HEK293 (cell line): ENCODE measurements around the gene NFATC2IP.
"Not testable (repeated sequence)": the region's sequence is repeated elsewhere in the genome, so short reads cannot be mapped to it uniquely, and the experiment has no call there.

Source experiments
- CTCF ChIA-PET: fragments of 350-600 bp; formaldehyde crosslinking; extraction: SDS; loops from one replicate; lab custom pipeline; 2021; ENCODE audit warnings: antibody characterized with exemption; lab: Yijun Ruan, JAX
- POLR2A ChIA-PET: fragments of 300-600 bp; formaldehyde crosslinking; extraction: SDS; loops from one replicate; lab custom pipeline; 2020; ENCODE audit warnings: antibody characterized with exemption, inconsistent platforms; lab: Yijun Ruan, JAX
- H3K27ac ChIP-seq: fragments of 200-500 bp; sonication (Bioruptor generic); 2 replicates; pipeline ENCODE4 v1.5.1; 2014; ENCODE audit warnings: low read depth, low read length, control low read depth, inconsistent platforms; ENCODE audit errors: extremely low read depth
- H3K36me3 ChIP-seq, 2 experiments: fragments of 200-500 bp in 1 of 2; sonication (Bioruptor generic) in 1 of 2; 1 replicate in 1 of 2; 2 replicates in 1 of 2; pipeline ENCODE4 v1.5.1; 2014 to 2017; ENCODE audit warnings: inconsistent platforms in 2 of 2, low read length in 2 of 2; ENCODE audit not compliant: control insufficient read depth in 2 of 2, insufficient read depth in 1 of 2
- H3K4me1 ChIP-seq: fragments of 200-500 bp; sonication (Bioruptor generic); 2 replicates; pipeline ENCODE4 v1.5.1; 2014; ENCODE audit warnings: mild to moderate bottlenecking, low read length, inconsistent platforms; ENCODE audit not compliant: control insufficient read depth, insufficient read depth
- H3K4me3 ChIP-seq: 2 replicates; pipeline ENCODE4 v1.5.1; 2011; ENCODE audit warnings: low read depth, mild to moderate bottlenecking, control low read depth, low read length, moderate library complexity
- H3K9me3 ChIP-seq: fragments of 200-500 bp; sonication (Bioruptor generic); 2 replicates; pipeline ENCODE4 v1.5.1; 2014; ENCODE audit warnings: low read depth, low read length, inconsistent platforms; ENCODE audit not compliant: control insufficient read depth, insufficient read depth
- KLF7 ChIP-seq: fragments of 450-650 bp; formaldehyde crosslinking; IDR thresholded peaks from 2 replicates; pipeline ENCODE4 v1.5.1; 2016; ENCODE audit warnings: missing biosample characterization, missing genetic modification characterization, borderline replicate concordance
- KLF9 ChIP-seq: fragments of 450-650 bp; formaldehyde crosslinking; IDR thresholded peaks from 2 replicates; pipeline ENCODE4 v1.5.1; 2016; ENCODE audit warnings: missing biosample characterization, missing genetic modification characterization, low read depth
- MZF1 ChIP-seq: fragments of 450-650 bp; formaldehyde crosslinking; IDR thresholded peaks from 2 replicates; pipeline ENCODE4 v1.5.1; 2017; ENCODE audit warnings: missing biosample characterization, missing genetic modification characterization, borderline replicate concordance
- PRDM1 ChIP-seq: fragments of 450-650 bp; formaldehyde crosslinking; IDR thresholded peaks from 2 replicates; pipeline ENCODE4; 2016; ENCODE audit warnings: missing biosample characterization, missing genetic modification characterization
- YY1 ChIP-seq: fragments of 450-650 bp; formaldehyde crosslinking; IDR thresholded peaks from 2 replicates; pipeline ENCODE4 v1.5.1; 2018; ENCODE audit warnings: missing biosample characterization, missing genetic modification characterization
- ZBTB7A ChIP-seq: fragments of 450-650 bp; formaldehyde crosslinking; IDR thresholded peaks from 2 replicates; pipeline ENCODE4 v1.5.1; 2016; ENCODE audit warnings: low read depth, missing biosample characterization, missing genetic modification characterization
- ZEB2 ChIP-seq: fragments of 450-650 bp; formaldehyde crosslinking; IDR thresholded peaks from 2 replicates; pipeline ENCODE4 v1.5.1; 2016; ENCODE audit warnings: missing biosample characterization, missing genetic modification characterization
- ZNF132 ChIP-seq: fragments of 450-650 bp; formaldehyde crosslinking; IDR thresholded peaks from 2 replicates; pipeline ENCODE4 v1.5.1; 2017; ENCODE audit warnings: missing biosample characterization, missing genetic modification characterization, borderline replicate concordance
- ZNF133 ChIP-seq: fragments of 450-650 bp; formaldehyde crosslinking; IDR thresholded peaks from 2 replicates; pipeline ENCODE4 v1.5.1; 2016; ENCODE audit warnings: missing biosample characterization, missing genetic modification characterization
- ZNF138 ChIP-seq: fragments of 450-650 bp; formaldehyde crosslinking; IDR thresholded peaks from 2 replicates; pipeline ENCODE4 v1.5.1; 2016; ENCODE audit warnings: missing biosample characterization, missing genetic modification characterization, borderline replicate concordance
- ZNF140 ChIP-seq: fragments of 450-650 bp; formaldehyde crosslinking; IDR thresholded peaks from 2 replicates; pipeline ENCODE4 v1.5.1; 2016; ENCODE audit warnings: missing biosample characterization, missing genetic modification characterization
- ZNF175 ChIP-seq: fragments of 450-650 bp; formaldehyde crosslinking; IDR thresholded peaks from 2 replicates; pipeline ENCODE4 v1.5.1; 2016; ENCODE audit warnings: missing biosample characterization, missing genetic modification characterization
- ZNF274 ChIP-seq, 2 experiments: fragments of 200-500 bp in 1 of 2; fragments of 450-650 bp in 1 of 2; sonication (Bioruptor generic) in 1 of 2; formaldehyde crosslinking in 1 of 2; IDR thresholded peaks; 2 replicates each; pipeline versions ENCODE4 v1.5.1 to v1.6.1; 2014 to 2016; ENCODE audit warnings: borderline replicate concordance in 1 of 2, inconsistent platforms in 1 of 2, low read length in 1 of 2, missing biosample characterization in 1 of 2, missing genetic modification characterization in 1 of 2
- ZNF302 ChIP-seq: fragments of 450-650 bp; formaldehyde crosslinking; IDR thresholded peaks from 2 replicates; pipeline ENCODE4 v1.5.1; 2016; ENCODE audit warnings: missing biosample characterization, missing genetic modification characterization, low read depth
- ZNF354C ChIP-seq: fragments of 450-650 bp; formaldehyde crosslinking; IDR thresholded peaks from 2 replicates; pipeline ENCODE4 v1.5.1; 2016; ENCODE audit warnings: missing biosample characterization, missing genetic modification characterization, low read depth, borderline replicate concordance
- ZNF404 ChIP-seq: fragments of 450-650 bp; formaldehyde crosslinking; IDR thresholded peaks from 2 replicates; pipeline ENCODE4 v1.5.1; 2017; ENCODE audit warnings: missing biosample characterization, missing genetic modification characterization
- ZNF623 ChIP-seq: fragments of 450-650 bp; formaldehyde crosslinking; IDR thresholded peaks from 2 replicates; pipeline ENCODE4 v1.5.1; 2016; ENCODE audit warnings: missing biosample characterization, missing genetic modification characterization
- ZNF660 ChIP-seq: fragments of 450-650 bp; IDR thresholded peaks from 2 replicates; pipeline ENCODE4 v1.5.1; 2018; ENCODE audit warnings: missing biosample characterization, mild to moderate bottlenecking, missing genetic modification characterization
- ZNF664 ChIP-seq: fragments of 450-650 bp; formaldehyde crosslinking; IDR thresholded peaks from 2 replicates; pipeline ENCODE4 v1.5.1; 2016; ENCODE audit warnings: missing biosample characterization, missing genetic modification characterization
- ZNF701 ChIP-seq: fragments of 450-650 bp; formaldehyde crosslinking; IDR thresholded peaks from 2 replicates; pipeline ENCODE4 v1.5.1; 2016; ENCODE audit warnings: missing biosample characterization, missing genetic modification characterization
- ZNF768 ChIP-seq: fragments of 450-650 bp; formaldehyde crosslinking; IDR thresholded peaks from 2 replicates; pipeline ENCODE4 v1.5.1; 2018; ENCODE audit warnings: missing biosample characterization, mild to moderate bottlenecking, missing genetic modification characterization
- ZNF785 ChIP-seq: fragments of 450-650 bp; formaldehyde crosslinking; IDR thresholded peaks from 2 replicates; pipeline ENCODE4 v1.5.1; 2016; ENCODE audit warnings: missing biosample characterization, missing genetic modification characterization

Gene NFATC2IP

GRCh38 chr16:28937222-28937876 lies 13.4 kb upstream of the NFATC2IP start:
- ChIA-PET POLR2A (no interaction called here), CTCF (interaction anchor here (0.6 to 0.7 kb wide), 3 partner anchors 18 to 40 kb away, joined by 3 to 4 read pairs (median 3); no protein-coding TSS in a partner anchor)
- Histone ChIP-seq H3K36me3 (no peaks in the 10 kb centered on the region), H3K27ac (no peak overlapping the region), H3K4me3 (no peak overlapping the region), H3K4me1 (no peaks in the 10 kb centered on the region), H3K9me3 (no peaks in the 10 kb centered on the region)
- no peak for TF ChIP-seq ZNF785 (tag by site-specific recombination)
- TF ChIP-seq ZNF623 (tag by site-specific recombination), result no peak
- TF ChIP-seq ZNF140, result no peak
- TF ChIP-seq ZNF701 (tag by site-specific recombination), result no peak
- TF ChIP-seq ZNF354C (tag by site-specific recombination), result no peak
- TF ChIP-seq MZF1 (tag by site-specific recombination), result no peak
- TF ChIP-seq ZNF302 (tag by site-specific recombination), result no peak
- no peak for TF ChIP-seq KLF9
- no peak for TF ChIP-seq ZNF660 (tag by site-specific recombination)
- no peak for TF ChIP-seq KLF7 (tag by site-specific recombination)
- TF ChIP-seq ZNF132 (tag by site-specific recombination), result no peak
- no peak for TF ChIP-seq ZBTB7A

- POLR2A ChIA-PET, result no interaction called here
- no peak overlapping the region for H3K27ac ChIP-seq
- H3K9me3 ChIP-seq, result no peaks in the 10 kb centered on the region
- no peaks in the 10 kb centered on the region for H3K36me3 ChIP-seq
- CTCF ChIA-PET, result no interaction called here
- TF ChIP-seq ZEB2 (0 out of 2 replicates have a peak, but pooled peaks have one; percentile 34), ZNF133 (tag by site-specific recombination) (no peak)
- TF ChIP-seq, all 188 proteins: peak for 1
- Histone ChIP-seq H3K4me1 (no peaks in the 10 kb centered on the region), H3K4me3 (no peak overlapping the region)
Observed at GRCh38 chr16:28938721-28939120, 12.0 kb upstream of the NFATC2IP start.

GRCh38 chr16:28939825-28940224 lies 10.9 kb upstream of the NFATC2IP start:
- H3K9me3 ChIP-seq, POLR2A ChIA-PET, H3K4me3 ChIP-seq, H3K4me1 ChIP-seq, H3K36me3 ChIP-seq, H3K27ac ChIP-seq: not testable (repeated sequence)
- TF ChIP-seq ZNF664 (tag by site-specific recombination), result peak; percentile 94
- CTCF ChIA-PET, result interaction anchor here (0.6 kb wide), 4 partner anchors 25 to 96 kb away, joined by 3 read pairs; no protein-coding TSS in a partner anchor

- Histone ChIP-seq H3K4me3 (no peak overlapping the region), H3K4me1 (no peaks in the 10 kb centered on the region), H3K27ac (no peak overlapping the region), H3K9me3 (no peaks in the 10 kb centered on the region), H3K36me3 (no peaks in the 10 kb centered on the region)
- no peak for TF ChIP-seq PRDM1
- TF ChIP-seq ZNF768 (tag by site-specific recombination), result no peak
- no peak for TF ChIP-seq ZNF175 (tag by site-specific recombination)
- TF ChIP-seq YY1 (tag by site-specific recombination), result no peak
- no peak for TF ChIP-seq ZNF138
- TF ChIP-seq ZNF274 (IDR thresholded peaks at IDR 0.05; ENCODE audit: low read length), result no peak
- no peak for TF ChIP-seq ZNF274 (tag by site-specific recombination; IDR thresholded peaks at IDR 0.05; ENCODE audit: borderline replicate concordance)
- no peak for TF ChIP-seq ZNF404 (tag by site-specific recombination)
- ChIA-PET CTCF (interaction anchor here (0.7 to 2.9 kb wide), 4 partner anchors 17 to 71 kb away, joined by 3 to 22 read pairs (median 11); partner anchors contain the start of gene RABEP2), POLR2A (no interaction called here)
Observed at GRCh38 chr16:28943281-28943680, 7.5 kb upstream of the NFATC2IP start.
